IMR-90 (cell line): ENCODE data around the gene WBP2. TPM values are rescaled to one million over a fixed set of nuclear protein-coding genes. Genes with fewer than 3 reads are reported as not detected.
A peak's percentile ranks its signal among the peaks of the same experiment; 100 is the strongest.

ENCODE experiments used
- ATAC-seq: fragments of 200-7000 bp; cut with Tn5 transposase; 2 replicates; pipeline ENCODE4 v1.9.1; 2020; ENCODE audit warnings: low read depth, mild to moderate bottlenecking, moderate library complexity
- BruUV-seq: library from RNA; stranded (reverse); fragments of 400-500 nt; replicated peaks from 2 replicates; lab custom pipeline; 2021; lab: Mats Ljungman, UMichigan
- CTCF ChIA-PET: fragments of 300-600 bp; formaldehyde crosslinking; extraction: SDS; loops from one replicate; lab custom pipeline; 2021; ENCODE audit warnings: antibody characterized with exemption; lab: Yijun Ruan, JAX
- POLR2A ChIA-PET: fragments of 300-600 bp; sonication (Branson Sonifier 250); formaldehyde crosslinking; loops from one replicate; lab custom pipeline; 2022; ENCODE audit warnings: antibody characterized with exemption; ENCODE audit not compliant: unreplicated experiment; lab: Charles Lee
- DNase-seq: peaks from one replicate; pipeline ENCODE4 v3.0.0; 2013
- H2AFZ ChIP-seq: replicated peaks from 2 replicates; pipeline ENCODE3; 2013; ENCODE audit warnings: low read length, mild to moderate bottlenecking; ENCODE audit not compliant: poor library complexity
- H2AK5ac ChIP-seq: 2 replicates; pipeline ENCODE4 v1.6.1; 2013; ENCODE audit warnings: low read depth, low read length, inconsistent platforms
- H2AK9ac ChIP-seq: replicated peaks from 2 replicates; pipeline ENCODE3; 2013; ENCODE audit warnings: mild to moderate bottlenecking, low read depth, low read length, moderate library complexity; ENCODE audit not compliant: poor library complexity
- H2BK120ac ChIP-seq: 2 replicates; pipeline ENCODE4 v1.6.1; 2013; ENCODE audit warnings: low read depth, low read length, inconsistent platforms
- H2BK15ac ChIP-seq: 3 replicates; pipeline ENCODE4 v1.6.1; 2013; ENCODE audit warnings: low read depth, low read length, inconsistent platforms
- H2BK20ac ChIP-seq: 2 replicates; pipeline ENCODE4 v1.6.1; 2013; ENCODE audit warnings: low read depth, mild to moderate bottlenecking, inconsistent platforms, low read length, moderate library complexity
- H2BK5ac ChIP-seq: 2 replicates; pipeline ENCODE4 v1.6.1; 2013; ENCODE audit warnings: mild to moderate bottlenecking, low read depth, low read length, inconsistent platforms; ENCODE audit not compliant: poor library complexity, severe bottlenecking
- H3K14ac ChIP-seq: replicated peaks from 2 replicates; pipeline ENCODE4 v1.6.1; 2013; ENCODE audit warnings: low read depth, low read length, inconsistent platforms
- H3K18ac ChIP-seq: 2 replicates; pipeline ENCODE4 v1.6.1; 2013; ENCODE audit warnings: low read depth, low read length, control low read depth
- H3K23ac ChIP-seq: 2 replicates; pipeline ENCODE4 v1.6.1; 2013; ENCODE audit warnings: low read depth, low read length, inconsistent platforms
- H3K27ac ChIP-seq: 2 replicates; pipeline ENCODE4 v1.5.1; 2013; ENCODE audit warnings: mild to moderate bottlenecking, control low read depth, low read length; ENCODE audit not compliant: insufficient read depth
- H3K27me3 ChIP-seq: 2 replicates; pipeline ENCODE4 v1.6.1; 2013; ENCODE audit warnings: low read length; ENCODE audit not compliant: control insufficient read depth, insufficient read depth
- H3K36me3 ChIP-seq: 2 replicates; pipeline ENCODE4 v1.6.1; 2013; ENCODE audit warnings: low read length, mixed read lengths; ENCODE audit not compliant: control insufficient read depth, insufficient read depth
- H3K4ac ChIP-seq: 2 replicates; pipeline ENCODE4 v1.6.1; 2013; ENCODE audit warnings: low read depth, low read length, inconsistent platforms
- H3K4me1 ChIP-seq: 2 replicates; pipeline ENCODE4 v1.6.1; 2013; ENCODE audit warnings: low read length, mixed read lengths; ENCODE audit not compliant: control insufficient read depth, insufficient read depth
- H3K4me2 ChIP-seq: 2 replicates; pipeline ENCODE4 v1.6.1; 2013; ENCODE audit warnings: low read depth, mild to moderate bottlenecking, control low read depth, low read length, moderate library complexity
- H3K4me3 ChIP-seq: 2 replicates; pipeline ENCODE4 v1.5.1; 2013; ENCODE audit warnings: low read depth, mild to moderate bottlenecking, control low read depth, low read length, moderate library complexity; ENCODE audit not compliant: insufficient read depth
- H3K56ac ChIP-seq: 2 replicates; pipeline ENCODE4 v1.6.1; 2013; ENCODE audit warnings: low read length, inconsistent platforms; ENCODE audit not compliant: insufficient read depth; ENCODE audit errors: extremely low read depth
- H3K79me1 ChIP-seq, 2 experiments: 2 replicates each; pipeline ENCODE4 v1.6.1; 2013; ENCODE audit warnings: low read length in 2 of 2, inconsistent platforms in 1 of 2, low read depth in 1 of 2
- H3K9ac ChIP-seq: 2 replicates; pipeline ENCODE4 v1.6.1; 2013; ENCODE audit warnings: low read depth, low read length, control low read depth
- H3K9me1 ChIP-seq: 2 replicates; pipeline ENCODE4 v1.6.1; 2013; ENCODE audit warnings: low read length, inconsistent platforms; ENCODE audit not compliant: insufficient read depth
- H3K9me3 ChIP-seq: 2 replicates; pipeline ENCODE4 v1.6.1; 2013; ENCODE audit warnings: low read length; ENCODE audit not compliant: control insufficient read depth, insufficient read depth
- H4K20me1 ChIP-seq: 2 replicates; pipeline ENCODE4 v1.6.1; 2013; ENCODE audit warnings: low read length, inconsistent platforms; ENCODE audit not compliant: insufficient read depth
- H4K5ac ChIP-seq: 2 replicates; pipeline ENCODE4 v1.6.1; 2013; ENCODE audit warnings: mild to moderate bottlenecking, low read depth, low read length, control low read depth
- H4K8ac ChIP-seq, 2 experiments: 2 replicates each; pipeline ENCODE4 v1.6.1; 2013; ENCODE audit warnings: low read depth in 2 of 2, low read length in 2 of 2, control low read depth in 1 of 2, inconsistent platforms in 1 of 2
- H4K91ac ChIP-seq: 2 replicates; pipeline ENCODE4 v1.6.1; 2013; ENCODE audit warnings: low read depth, low read length, inconsistent platforms; ENCODE audit not compliant: insufficient read depth
- CEBPB ChIP-seq: IDR thresholded peaks from 2 replicates; pipeline ENCODE4 v1.6.1; 2012; ENCODE audit warnings: low read depth, low read length, improper control_type of control experiment
- CHD1 ChIP-seq: IDR thresholded peaks from 2 replicates; pipeline ENCODE4 v1.6.1; 2012; ENCODE audit warnings: low read depth, low read length, improper control_type of control experiment
- MXI1 ChIP-seq: IDR thresholded peaks from 2 replicates; pipeline ENCODE4 v1.6.1; 2012; ENCODE audit warnings: low read depth, mild to moderate bottlenecking, low read length, moderate library complexity, borderline replicate concordance
- RAD21 ChIP-seq: IDR thresholded peaks from 2 replicates; pipeline ENCODE4 v1.6.1; 2012; ENCODE audit warnings: low read length, improper control_type of control experiment
- SMC3 ChIP-seq: fragments of 150-350 bp; IDR thresholded peaks from 2 replicates; pipeline ENCODE4 v1.6.1; 2016; ENCODE audit warnings: low read depth, mild to moderate bottlenecking, antibody characterized with exemption, low read length, moderate library complexity
- WGBS, 2 experiments: methylation state at CpG; one replicate each; pipeline versions ENCODE4 v1.1.5 to v1.1.7; 2013; ENCODE audit warnings: missing lambda C conversion rate in 2 of 2; ENCODE audit not compliant: insufficient read length in 1 of 2; ENCODE audit errors: extremely low coverage in 2 of 2; 5-methylcytosine and 5-hydroxymethylcytosine counted together
- dilution Hi-C: fragments of 300-500 bp; cut with HindIII; formaldehyde crosslinking; loops from one replicate; pipeline ENCODE4 v1.14.3; 2018; ENCODE audit warnings: low sequenced_read_pairs; ENCODE audit not compliant: unreplicated experiment
- in situ Hi-C: fragments of 300-500 bp; cut with MboI; formaldehyde crosslinking; loops from 3 replicates; pipeline ENCODE4 v1.14.3; 2019; ENCODE audit warnings: low sequenced_read_pairs, inconsistent platforms, mixed read lengths
- intact Hi-C: fragments of 100-400 bp; cut with micrococcal nuclease; formaldehyde crosslinking; loops from 2 replicates; pipeline ENCODE4 v1.10.0; 2022
- polyA plus RNA-seq, 3 experiments: library from polyadenylated mRNA; depleted of rRNA; stranded (reverse); fragments of >200 nt; gene quantifications; 2 replicates each; pipeline ENCODE4 v1.2.3, GENCODE V29; 2012; ENCODE audit warnings: low replicate concordance in 1 of 3
- total RNA-seq: library from RNA; depleted of rRNA; stranded (reverse); fragments of >200 nt; gene quantifications from 2 replicates; pipeline ENCODE4 v1.2.3, GENCODE V29; 2012
- TF ChIP-seq, protein P1 (sequence below): conservative IDR thresholded peaks from 2 replicates; pipeline ENCODE4 v1.5.1; 2012; ENCODE audit warnings: mild to moderate bottlenecking, low read depth, low read length, improper control_type of control experiment
- TF ChIP-seq, protein P2 (sequence below): fragments of 150-350 bp; IDR thresholded peaks from 2 replicates; pipeline ENCODE4 v1.6.1; 2016; ENCODE audit warnings: low read depth, mild to moderate bottlenecking, low read length, moderate library complexity, borderline replicate concordance

Gene WBP2
- total and polyA plus RNA-seq, 2 of the 4 experiments (the other 2 are of a cell fraction), result 9.0 to 35.5 TPM

DNA sequence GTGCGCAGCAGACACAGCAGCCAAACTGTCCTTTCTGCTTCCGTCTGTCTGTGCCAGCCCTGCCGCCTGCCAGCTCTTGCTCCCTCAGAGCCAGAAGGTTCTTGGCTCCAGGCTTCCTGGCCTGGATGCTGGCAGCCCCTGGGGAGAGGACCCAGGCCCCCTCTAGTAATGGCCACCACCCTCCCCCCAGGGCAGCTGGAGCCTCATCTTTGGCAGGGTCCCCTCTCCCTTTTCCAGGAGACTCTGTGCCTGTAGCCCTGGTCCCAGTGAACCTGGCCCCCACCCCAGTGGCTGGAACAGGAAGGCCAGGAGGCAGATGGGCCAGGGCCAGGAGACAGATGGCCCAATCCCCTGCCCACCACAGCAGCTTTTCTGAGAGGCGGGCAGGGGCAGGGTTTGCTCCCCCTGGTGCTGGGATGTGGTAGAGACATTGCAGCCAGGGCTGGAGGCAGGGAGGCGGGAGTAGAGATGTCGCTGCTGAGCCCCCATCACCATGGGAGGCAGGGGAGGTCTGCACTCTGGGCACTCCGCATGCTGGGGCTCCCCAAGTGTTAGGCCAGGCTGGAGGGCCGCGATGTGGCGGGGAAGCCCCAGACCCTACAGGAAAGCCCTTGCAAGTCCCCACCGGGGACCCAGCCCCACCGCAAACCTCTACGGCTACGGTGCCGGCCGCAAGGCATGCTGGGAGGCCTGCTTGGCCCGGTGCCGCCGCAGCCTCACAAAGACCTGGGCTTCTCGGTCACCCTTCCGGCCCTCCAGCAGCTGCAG lies 27.6 kb downstream of the WBP2 start:
- H4K8ac ChIP-seq, result peak overlapping the region; percentile 56 to 83; a peak in 2 of 4 replicates
- no peak overlapping the region for H2BK120ac ChIP-seq
- WGBS, 2 experiments, result 43% methylated on average over 10 of the region's 21 CpGs; no CpG with 5 or more reads in 1 of the 2 experiments
- dilution Hi-C loops (no loop called here), in situ Hi-C loops (no loop called here), intact Hi-C loops (loop anchor here (5.0 kb wide), 1 partner anchor 45 kb away; the partner anchor contains the start of gene UNK)
- no peaks in the 10 kb centered on the region for H3K27me3 ChIP-seq
- H2BK15ac ChIP-seq, result no peak overlapping the region
- no peaks in the 10 kb centered on the region for H3K9me1 ChIP-seq
- peak overlapping the region; percentile 92 for H2AFZ ChIP-seq
- no peak for TF ChIP-seq CHD1
- peak; percentile 60 for TF ChIP-seq RAD21
- TF ChIP-seq CEBPB, result 0 out of 2 replicates have a peak, but pooled peaks have one; percentile 17
- TF ChIP-seq, protein P1, sequence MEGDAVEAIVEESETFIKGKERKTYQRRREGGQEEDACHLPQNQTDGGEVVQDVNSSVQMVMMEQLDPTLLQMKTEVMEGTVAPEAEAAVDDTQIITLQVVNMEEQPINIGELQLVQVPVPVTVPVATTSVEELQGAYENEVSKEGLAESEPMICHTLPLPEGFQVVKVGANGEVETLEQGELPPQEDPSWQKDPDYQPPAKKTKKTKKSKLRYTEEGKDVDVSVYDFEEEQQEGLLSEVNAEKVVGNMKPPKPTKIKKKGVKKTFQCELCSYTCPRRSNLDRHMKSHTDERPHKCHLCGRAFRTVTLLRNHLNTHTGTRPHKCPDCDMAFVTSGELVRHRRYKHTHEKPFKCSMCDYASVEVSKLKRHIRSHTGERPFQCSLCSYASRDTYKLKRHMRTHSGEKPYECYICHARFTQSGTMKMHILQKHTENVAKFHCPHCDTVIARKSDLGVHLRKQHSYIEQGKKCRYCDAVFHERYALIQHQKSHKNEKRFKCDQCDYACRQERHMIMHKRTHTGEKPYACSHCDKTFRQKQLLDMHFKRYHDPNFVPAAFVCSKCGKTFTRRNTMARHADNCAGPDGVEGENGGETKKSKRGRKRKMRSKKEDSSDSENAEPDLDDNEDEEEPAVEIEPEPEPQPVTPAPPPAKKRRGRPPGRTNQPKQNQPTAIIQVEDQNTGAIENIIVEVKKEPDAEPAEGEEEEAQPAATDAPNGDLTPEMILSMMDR, result peak; percentile 67
- TF ChIP-seq, protein P2, sequence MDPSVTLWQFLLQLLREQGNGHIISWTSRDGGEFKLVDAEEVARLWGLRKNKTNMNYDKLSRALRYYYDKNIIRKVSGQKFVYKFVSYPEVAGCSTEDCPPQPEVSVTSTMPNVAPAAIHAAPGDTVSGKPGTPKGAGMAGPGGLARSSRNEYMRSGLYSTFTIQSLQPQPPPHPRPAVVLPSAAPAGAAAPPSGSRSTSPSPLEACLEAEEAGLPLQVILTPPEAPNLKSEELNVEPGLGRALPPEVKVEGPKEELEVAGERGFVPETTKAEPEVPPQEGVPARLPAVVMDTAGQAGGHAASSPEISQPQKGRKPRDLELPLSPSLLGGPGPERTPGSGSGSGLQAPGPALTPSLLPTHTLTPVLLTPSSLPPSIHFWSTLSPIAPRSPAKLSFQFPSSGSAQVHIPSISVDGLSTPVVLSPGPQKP, result no peak
- TF ChIP-seq MXI1, result no peak
- TF ChIP-seq SMC3, result peak; percentile 67; the same call in 1 of the 2 replicates
- H3K9me3 ChIP-seq, result no peaks in the 10 kb centered on the region
- H4K91ac ChIP-seq, result peak overlapping the region; percentile 28; the same call in 1 of the 2 replicates
- no TSS peak for BruUV-seq
- peaks cover 18% of the 10 kb centered on the region; the same call in 1 of the 2 replicates for H3K36me3 ChIP-seq
- ChIA-PET CTCF (interaction anchor here (0.7 to 1.4 kb wide), 5 partner anchors 13 to 114 kb away, joined by 3 to 4 read pairs (median 3); partner anchors contain the start of genes FBF1 and GALK1), POLR2A (interaction anchor here (0.8 to 1.2 kb wide), 2 partner anchors 12 to 47 kb away, joined by 3 to 4 read pairs; no protein-coding TSS in a partner anchor)
- H3K4me3 ChIP-seq, result no peak overlapping the region
- peak overlapping the region; percentile 21 for H2AK9ac ChIP-seq
- peaks cover 3% of the 10 kb centered on the region for H3K4me1 ChIP-seq
- H3K23ac ChIP-seq, result no peak overlapping the region
- 0 out of 2 replicates have a peak overlapping the region, but pooled peaks have one; percentile 15 for H3K4ac ChIP-seq
- no peak overlapping the region for H3K18ac ChIP-seq
- H3K9ac ChIP-seq, result 0 out of 2 replicates have a peak overlapping the region, but pooled peaks have one; percentile 10
- H3K4me2 ChIP-seq, result no peak overlapping the region
- H3K14ac ChIP-seq, result no peak overlapping the region; the same call in 1 of the 2 replicates
- H4K5ac ChIP-seq, result peak overlapping the region; percentile 65
- no peak overlapping the region for H2BK5ac ChIP-seq
- ATAC-seq, result peak; percentile 93
- no peak overlapping the region for H3K56ac ChIP-seq
- no peak overlapping the region for H2AK5ac ChIP-seq
- no peak overlapping the region for H3K27ac ChIP-seq
- no peak overlapping the region for H2BK20ac ChIP-seq
- no peaks in the 10 kb centered on the region for H3K79me1 ChIP-seq
- DNase-seq, result peak; percentile 41
- H4K20me1 ChIP-seq, result no peaks in the 10 kb centered on the region
